Ammon's horn (tissue), 1 donor: ENCODE results near the gene PBX1.

ENCODE experiments used
- DNase-seq: peaks from one replicate; pipeline ENCODE4 v3.0.0-alpha.2; 2016; ENCODE audit warnings: low spot score

Gene PBX1

DNA sequence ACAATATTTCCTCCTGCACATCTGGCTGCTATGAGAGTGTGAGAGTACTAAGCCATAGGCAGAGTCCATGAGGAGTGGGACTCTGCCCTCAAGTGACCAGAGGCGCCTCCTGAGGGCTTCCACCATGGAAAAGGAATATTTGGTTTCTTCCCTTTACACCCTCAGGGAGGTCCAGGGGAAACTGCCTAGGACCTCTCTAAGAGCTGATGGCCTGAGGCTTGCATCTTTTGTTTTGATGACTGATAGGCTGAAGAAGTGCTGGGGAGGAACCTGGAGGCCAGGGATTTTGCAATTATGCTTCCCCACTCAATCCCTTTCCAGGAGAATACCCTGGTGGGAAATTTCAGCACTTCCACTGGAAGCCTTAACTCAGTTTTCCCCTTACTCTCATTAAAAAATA is 111.0 kb downstream of the PBX1 start:
- no peak for DNase-seq

DNA sequence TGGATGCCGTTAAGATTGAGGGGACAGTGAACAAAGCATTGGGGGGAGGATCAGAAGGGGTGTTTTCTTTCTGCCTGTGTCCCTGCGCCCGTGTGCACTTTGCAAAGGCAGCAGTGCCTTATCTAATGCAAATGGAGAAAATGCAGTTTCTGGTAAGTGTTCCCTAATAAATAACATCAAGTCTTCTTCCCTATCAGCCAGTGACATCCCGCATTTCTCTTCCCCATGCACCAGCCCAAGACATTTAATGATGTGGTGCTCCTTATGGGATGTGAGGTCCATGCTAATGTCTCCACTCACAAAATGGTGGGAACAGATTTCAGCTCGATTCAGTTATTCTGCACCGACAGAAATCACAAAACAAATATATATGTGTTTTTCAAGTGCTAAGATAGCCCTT is 111.8 kb downstream of the PBX1 start:
- no peak for DNase-seq

- DNase-seq = no peak
These were observed 112.5 kb downstream of the PBX1 start for GRCh38 chr1:164671323-164671965.

DNA sequence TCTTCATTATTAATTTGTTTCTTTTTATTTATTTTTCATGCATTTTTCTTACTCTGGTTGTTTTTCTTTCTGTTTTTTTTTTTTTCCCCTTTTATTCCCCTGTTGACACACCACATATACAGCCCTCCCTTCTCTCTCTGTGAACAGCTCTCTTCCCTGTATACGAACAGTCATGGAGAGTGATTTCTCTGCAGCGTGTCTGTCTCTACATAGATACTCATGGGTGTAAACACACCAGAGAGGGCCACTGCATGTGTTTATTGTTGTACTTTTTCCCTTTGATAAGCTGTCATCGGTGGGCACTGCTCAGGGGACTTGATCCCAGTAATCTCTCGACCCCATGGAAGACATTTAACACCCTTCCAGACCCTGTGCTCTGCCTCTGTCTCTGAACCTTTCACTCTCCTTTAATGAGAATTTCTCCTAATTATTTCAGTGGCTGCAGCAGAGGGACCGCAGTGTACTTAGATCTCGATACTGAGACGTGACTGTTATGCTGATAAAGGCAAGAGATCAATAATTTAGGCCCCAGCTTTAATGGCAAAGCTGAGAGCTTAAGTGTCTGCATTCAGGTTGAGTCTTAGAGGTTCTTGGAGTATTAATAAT is 113.1 kb downstream of the PBX1 start:
- no peak for DNase-seq

DNA sequence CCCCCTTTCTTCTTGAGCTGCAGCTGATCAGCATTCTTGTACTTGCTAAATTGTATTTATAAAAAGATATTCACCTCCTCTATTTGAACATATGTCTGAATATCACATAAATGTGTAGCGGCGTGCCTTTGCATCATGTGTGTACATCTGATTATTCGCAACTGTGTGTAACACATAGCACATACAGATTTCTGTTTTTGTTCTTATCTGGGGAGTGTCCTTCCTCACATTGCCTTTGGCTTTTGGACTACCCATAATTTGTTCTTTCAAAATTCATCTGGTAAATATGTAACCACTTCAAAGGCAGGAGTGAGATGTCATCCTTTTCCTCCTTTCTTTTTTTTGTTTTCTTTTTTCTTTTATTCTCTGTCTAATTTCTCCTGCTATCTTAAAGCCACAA is 113.6 kb downstream of the PBX1 start:
- DNase-seq = no peak

GRCh38 chr1:164673584-164674214 is 114.7 kb downstream of the PBX1 start:
- no peak for DNase-seq

GRCh38 chr1:164675342-164675904 is 116.4 kb downstream of the PBX1 start:
- peak; percentile 49 for DNase-seq

GRCh38 chr1:164678136-164678700 is 119.2 kb downstream of the PBX1 start:
- no peak for DNase-seq

DNA sequence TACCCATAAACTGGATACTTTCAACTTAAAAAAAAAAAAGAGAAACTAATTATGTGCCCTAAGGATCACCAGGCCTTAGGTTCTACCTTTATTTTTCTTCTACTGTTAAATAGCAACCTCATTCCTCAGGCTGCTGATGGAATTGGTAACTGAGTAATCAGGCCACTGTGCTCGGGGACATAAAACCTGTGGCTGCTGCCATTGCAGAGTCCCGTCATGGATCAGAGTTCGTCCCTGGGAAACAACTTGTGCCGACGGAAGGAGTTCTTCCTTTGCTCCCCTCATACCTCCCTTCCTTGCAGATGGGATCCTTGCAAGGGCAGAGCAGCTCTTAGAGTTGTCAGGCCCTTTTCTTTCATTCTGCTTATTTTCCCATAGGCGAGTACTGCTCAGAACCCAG is 123.6 kb downstream of the PBX1 start:
- no peak for DNase-seq

GRCh38 chr1:164683235-164683634 is 124.3 kb downstream of the PBX1 start:
- no peak for DNase-seq

GRCh38 chr1:164685266-164686035 is 126.5 kb downstream of the PBX1 start:
- DNase-seq = no peak

GRCh38 chr1:164687777-164688176 is 128.8 kb downstream of the PBX1 start:
- no peak for DNase-seq

DNA sequence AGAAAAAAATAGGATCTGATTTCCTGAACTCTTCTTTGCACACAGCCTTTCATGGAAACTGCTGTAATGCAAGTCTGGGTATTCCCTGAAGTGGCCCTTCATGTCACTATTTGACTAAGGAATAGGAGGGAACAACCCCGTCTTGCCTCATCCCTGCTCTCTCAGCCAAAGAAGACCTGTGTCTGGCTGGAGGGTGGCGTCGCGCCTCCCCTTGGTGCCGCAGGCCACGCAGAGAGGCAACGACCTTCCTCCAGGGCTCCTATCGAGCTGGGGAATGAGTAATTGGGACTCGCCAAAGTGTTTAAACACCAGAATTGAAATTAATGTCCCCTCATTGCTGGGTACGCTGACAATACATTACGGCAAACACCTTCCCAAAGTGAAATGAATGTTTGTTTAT is 129.8 kb downstream of the PBX1 start:
- DNase-seq = no peak

GRCh38 chr1:164689672-164690511 is 130.9 kb downstream of the PBX1 start:
- DNase-seq = no peak

DNA sequence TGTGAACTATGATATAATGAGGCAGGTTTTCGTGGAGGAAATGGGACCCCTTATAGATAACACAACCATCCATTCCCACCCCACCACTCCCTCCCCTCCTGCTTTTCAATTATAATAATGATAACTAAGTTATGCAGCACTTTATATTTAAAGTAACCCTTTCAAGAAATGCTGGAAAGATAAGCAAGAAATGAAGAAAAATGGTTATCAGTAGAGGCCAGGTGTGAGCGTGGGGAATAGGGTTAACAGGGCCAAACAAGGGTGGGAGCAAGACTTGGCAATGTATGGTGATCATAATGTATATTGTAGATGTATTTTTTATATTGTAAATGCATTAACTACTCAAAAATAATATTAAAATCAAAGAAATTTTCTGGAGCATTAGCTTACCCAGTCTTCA is 133.4 kb downstream of the PBX1 start:
- no peak for DNase-seq

GRCh38 chr1:164693564-164694359 is 134.8 kb downstream of the PBX1 start:
- no peak for DNase-seq

- DNase-seq = no peak
These were observed 135.5 kb downstream of the PBX1 start for GRCh38 chr1:164694505-164694904.

- no peak for DNase-seq
These were observed 137.1 kb downstream of the PBX1 start for GRCh38 chr1:164695956-164696665.

- DNase-seq = no peak
These were observed 141.0 kb downstream of the PBX1 start for GRCh38 chr1:164699815-164700491.
